Choroid plexus epithelial cell (primary cell): ENCODE measurements around the gene ENOX2.

Experiments
- DNase-seq: peaks from one replicate; pipeline ENCODE4 v3.0.0-alpha.2; 2010; ENCODE audit warnings: low read depth
- H3K4me3 ChIP-seq: 2 replicates; pipeline ENCODE4 v1.5.1; 2011; ENCODE audit warnings: low read depth, mild to moderate bottlenecking, control low read depth, low read length, moderate library complexity
- TF ChIP-seq, protein P1 (sequence below): conservative IDR thresholded peaks from 2 replicates; pipeline ENCODE4 v1.5.1; 2011; ENCODE audit warnings: low read depth, mild to moderate bottlenecking, control low read depth, inconsistent platforms, low read length, moderate library complexity

Gene ENOX2

GRCh38 chrX:130741151-130741550, 161.9 kb downstream of the ENOX2 start:
- H3K4me3 ChIP-seq = no peak overlapping the region
- DNase-seq = no peak
- TF ChIP-seq, protein P1, sequence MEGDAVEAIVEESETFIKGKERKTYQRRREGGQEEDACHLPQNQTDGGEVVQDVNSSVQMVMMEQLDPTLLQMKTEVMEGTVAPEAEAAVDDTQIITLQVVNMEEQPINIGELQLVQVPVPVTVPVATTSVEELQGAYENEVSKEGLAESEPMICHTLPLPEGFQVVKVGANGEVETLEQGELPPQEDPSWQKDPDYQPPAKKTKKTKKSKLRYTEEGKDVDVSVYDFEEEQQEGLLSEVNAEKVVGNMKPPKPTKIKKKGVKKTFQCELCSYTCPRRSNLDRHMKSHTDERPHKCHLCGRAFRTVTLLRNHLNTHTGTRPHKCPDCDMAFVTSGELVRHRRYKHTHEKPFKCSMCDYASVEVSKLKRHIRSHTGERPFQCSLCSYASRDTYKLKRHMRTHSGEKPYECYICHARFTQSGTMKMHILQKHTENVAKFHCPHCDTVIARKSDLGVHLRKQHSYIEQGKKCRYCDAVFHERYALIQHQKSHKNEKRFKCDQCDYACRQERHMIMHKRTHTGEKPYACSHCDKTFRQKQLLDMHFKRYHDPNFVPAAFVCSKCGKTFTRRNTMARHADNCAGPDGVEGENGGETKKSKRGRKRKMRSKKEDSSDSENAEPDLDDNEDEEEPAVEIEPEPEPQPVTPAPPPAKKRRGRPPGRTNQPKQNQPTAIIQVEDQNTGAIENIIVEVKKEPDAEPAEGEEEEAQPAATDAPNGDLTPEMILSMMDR = no peak

GRCh38 chrX:130738638-130739195, 164.3 kb downstream of the ENOX2 start:
- no peak for DNase-seq
- TF ChIP-seq, protein P1 = no peak
- H3K4me3 ChIP-seq = no peak overlapping the region

DNA sequence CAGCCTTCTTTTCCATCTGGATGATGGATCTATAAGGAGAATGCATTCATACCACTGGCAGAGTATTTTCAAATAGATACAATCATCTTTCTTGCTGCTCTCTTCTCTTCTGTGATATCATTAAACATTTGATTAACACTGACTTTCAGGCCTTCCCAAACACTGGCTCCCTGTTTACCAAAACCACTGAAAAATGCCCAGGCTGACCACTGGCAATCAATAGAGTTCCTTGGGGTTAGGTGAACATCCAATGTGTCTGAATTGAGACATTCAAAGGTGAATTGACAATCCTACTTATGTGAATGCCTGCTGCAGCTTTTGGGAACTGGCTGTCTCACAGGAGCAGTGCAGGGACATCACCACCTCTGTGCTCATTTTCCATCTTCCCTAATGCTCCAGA, 168.3 kb downstream of the ENOX2 start:
- H3K4me3 ChIP-seq = no peak overlapping the region
- TF ChIP-seq, protein P1 = no peak
- no peak for DNase-seq

GRCh38 chrX:130728208-130728607, 174.8 kb downstream of the ENOX2 start:
- TF ChIP-seq, protein P1 = no peak
- H3K4me3 ChIP-seq = no peak overlapping the region
- no peak for DNase-seq

GRCh38 chrX:130726661-130727060, 176.3 kb downstream of the ENOX2 start:
- TF ChIP-seq, protein P1 = no peak
- DNase-seq = peak; percentile 63
- H3K4me3 ChIP-seq = no peak overlapping the region

- no peak overlapping the region for H3K4me3 ChIP-seq
- TF ChIP-seq, protein P1 = no peak
- DNase-seq = no peak
Observed at GRCh38 chrX:130725519-130725918, 177.5 kb downstream of the ENOX2 start.

GRCh38 chrX:130719413-130719812, 183.6 kb downstream of the ENOX2 start:
- no peak for DNase-seq
- H3K4me3 ChIP-seq = no peak overlapping the region
- TF ChIP-seq, protein P1 = no peak
